NCI-H2081 treated with DMSO at 0.1 percent for 48 hours (cell line): ENCODE measurements around the gene CGNL1.

Experiments used
- DNase-seq: peaks from one replicate; lab custom pipeline; 2025; lab: John Stamatoyannopoulos, UW

The CGNL1 gene

GRCh38 chr15:57525581-57525980, 149.3 kb downstream of the CGNL1 start:
- DNase-seq: no peak

- DNase-seq: no peak
Observed at GRCh38 chr15:57526076-57526475, 149.8 kb downstream of the CGNL1 start.

GRCh38 chr15:57526615-57527014, 150.3 kb downstream of the CGNL1 start:
- no peak for DNase-seq

- DNase-seq: peak; percentile 64
Observed at GRCh38 chr15:57527382-57528091, 151.2 kb downstream of the CGNL1 start.

- DNase-seq: no peak
Observed at GRCh38 chr15:57528940-57529565, 152.7 kb downstream of the CGNL1 start.

- DNase-seq: no peak
Observed at GRCh38 chr15:57529748-57530147, 153.4 kb downstream of the CGNL1 start.

- no peak for DNase-seq
Observed at GRCh38 chr15:57532731-57533447, 156.6 kb downstream of the CGNL1 start.

GRCh38 chr15:57533448-57533799, 157.1 kb downstream of the CGNL1 start:
- DNase-seq: no peak

GRCh38 chr15:57534281-57534680, 158.0 kb downstream of the CGNL1 start:
- DNase-seq: no peak

- no peak for DNase-seq
Observed at GRCh38 chr15:57537072-57537471, 160.8 kb downstream of the CGNL1 start.

- no peak for DNase-seq
Observed at GRCh38 chr15:57537488-57538264, 161.4 kb downstream of the CGNL1 start.

GRCh38 chr15:57538265-57538529, 161.9 kb downstream of the CGNL1 start:
- no peak for DNase-seq

- DNase-seq: no peak
Observed at GRCh38 chr15:57538821-57539220, 162.5 kb downstream of the CGNL1 start.

- no peak for DNase-seq
Observed at GRCh38 chr15:57540211-57540610, 163.9 kb downstream of the CGNL1 start.

- DNase-seq: no peak
Observed at GRCh38 chr15:57540736-57541135, 164.4 kb downstream of the CGNL1 start.

GRCh38 chr15:57541271-57541670, 165.0 kb downstream of the CGNL1 start:
- no peak for DNase-seq

GRCh38 chr15:57541805-57542504, 165.7 kb downstream of the CGNL1 start:
- no peak for DNase-seq

GRCh38 chr15:57542505-57542817, 166.2 kb downstream of the CGNL1 start:
- no peak for DNase-seq

- DNase-seq: no peak
Observed at GRCh38 chr15:57544848-57545480, 168.7 kb downstream of the CGNL1 start.

GRCh38 chr15:57545995-57546394, 169.7 kb downstream of the CGNL1 start:
- no peak for DNase-seq

- no peak for DNase-seq
Observed at GRCh38 chr15:57547243-57547755, 171.0 kb downstream of the CGNL1 start.

GRCh38 chr15:57548351-57548750, 172.0 kb downstream of the CGNL1 start:
- DNase-seq: no peak
